CD4-positive, alpha-beta memory T cell (primary cell): ENCODE data around the gene CDK11A. TPM values are rescaled to one million over a fixed set of nuclear protein-coding genes. Genes with fewer than 3 reads are reported as not detected.
A peak's percentile ranks its signal among the peaks of the same experiment; 100 is the strongest.
"Not testable (repeated sequence)": the region's sequence is repeated elsewhere in the genome, so short reads cannot be mapped to it uniquely, and the experiment has no call there.

Experiments used
- CTCF ChIA-PET: fragments of 350-600 bp; sonication (Branson Sonifier 250); formaldehyde crosslinking; loops from one replicate; lab custom pipeline; 2021; ENCODE audit warnings: inconsistent platforms; ENCODE audit not compliant: partially characterized antibody; lab: Charles Lee
- POLR2A ChIA-PET: fragments of 350-600 bp; sonication (Branson Sonifier 250); formaldehyde crosslinking; loops from one replicate; lab custom pipeline; 2021; ENCODE audit not compliant: partially characterized antibody; lab: Charles Lee
- DNase-seq, 5 donors: peaks; one replicate each; pipeline versions ENCODE4 v3.0.0 to v3.0.0-alpha.2; 2020 to 2022; ENCODE audit warnings: mixed read lengths in 1 of 5
- H3K27ac ChIP-seq: one replicate; pipeline ENCODE4 v1.7.0; 2013; ENCODE audit warnings: low read depth, low read length
- H3K27me3 ChIP-seq: 2 replicates; pipeline ENCODE4 v1.7.0; 2013; ENCODE audit warnings: mild to moderate bottlenecking, low read length, moderate library complexity; ENCODE audit not compliant: insufficient read depth
- H3K36me3 ChIP-seq: 2 replicates; pipeline ENCODE4 v1.7.0; 2013; ENCODE audit warnings: mild to moderate bottlenecking, low read length, moderate library complexity; ENCODE audit not compliant: insufficient read depth
- H3K4me1 ChIP-seq: 2 replicates; pipeline ENCODE4 v1.7.0; 2013; ENCODE audit warnings: mild to moderate bottlenecking, low read length, moderate library complexity; ENCODE audit not compliant: insufficient read depth
- H3K4me3 ChIP-seq, 2 donors: one replicate each; pipeline ENCODE4 v1.7.0; 2013; ENCODE audit warnings: low read length in 2 of 2, mild to moderate bottlenecking in 1 of 2
- H3K9me3 ChIP-seq, 2 donors: one replicate each; pipeline ENCODE4 v1.7.0; 2013; ENCODE audit warnings: low read length in 2 of 2, control low read depth in 1 of 2; ENCODE audit not compliant: control insufficient read depth in 1 of 2
- H3K27ac Mint-ChIP-seq, 7 donors: one replicate each; pipeline ENCODE4 v1.8.0; 2020 to 2021; ENCODE audit warnings: mixed read lengths in 7 of 7, mild to moderate bottlenecking in 6 of 7, inconsistent platforms in 3 of 7, moderate library complexity in 3 of 7
- H3K27me3 Mint-ChIP-seq, 2 donors: one replicate each; pipeline ENCODE4 v1.8.0; 2020 to 2021; ENCODE audit warnings: mixed read lengths in 2 of 2
- H3K36me3 Mint-ChIP-seq, 2 donors: one replicate each; pipeline ENCODE4 v1.8.0; 2020 to 2021; ENCODE audit warnings: mixed read lengths in 2 of 2, inconsistent platforms in 1 of 2, mild to moderate bottlenecking in 1 of 2
- H3K4me1 Mint-ChIP-seq, 4 donors: one replicate each; pipeline ENCODE4 v1.8.0; 2020 to 2021; ENCODE audit warnings: mixed read lengths in 4 of 4, mild to moderate bottlenecking in 1 of 4
- H3K4me3 Mint-ChIP-seq, 8 donors: one replicate each; pipeline ENCODE4 v1.8.0; 2020 to 2021; ENCODE audit warnings: mixed read lengths in 8 of 8, mild to moderate bottlenecking in 7 of 8, moderate library complexity in 6 of 8, inconsistent platforms in 3 of 8
- H3K9me3 Mint-ChIP-seq, 8 donors: one replicate each; pipeline ENCODE4 v1.8.0; 2020 to 2021; ENCODE audit warnings: mixed read lengths in 8 of 8, mild to moderate bottlenecking in 5 of 8, inconsistent platforms in 3 of 8, moderate library complexity in 1 of 8
- intact Hi-C: fragments of 100-400 bp; cut with micrococcal nuclease; formaldehyde crosslinking; loops from one replicate; pipeline ENCODE4 v1.15.1; 2023
- polyA plus RNA-seq, 2 donors: library from polyadenylated mRNA; unstranded; fragments of 300-500 nt; fragmentation: Illumina TruSeq; gene quantifications; one replicate each; pipeline ENCODE4 v1.2.3, GENCODE V29; 2021
- total RNA-seq, 2 experiments: library from RNA; stranded (reverse); gene quantifications; one replicate each; pipeline ENCODE4 v1.2.3, GENCODE V29; 2021

CDK11A gene
- total and polyA plus RNA-seq, 4 experiments from 2014 or later = 7.2 to 162 (median 86.1) TPM

DNA sequence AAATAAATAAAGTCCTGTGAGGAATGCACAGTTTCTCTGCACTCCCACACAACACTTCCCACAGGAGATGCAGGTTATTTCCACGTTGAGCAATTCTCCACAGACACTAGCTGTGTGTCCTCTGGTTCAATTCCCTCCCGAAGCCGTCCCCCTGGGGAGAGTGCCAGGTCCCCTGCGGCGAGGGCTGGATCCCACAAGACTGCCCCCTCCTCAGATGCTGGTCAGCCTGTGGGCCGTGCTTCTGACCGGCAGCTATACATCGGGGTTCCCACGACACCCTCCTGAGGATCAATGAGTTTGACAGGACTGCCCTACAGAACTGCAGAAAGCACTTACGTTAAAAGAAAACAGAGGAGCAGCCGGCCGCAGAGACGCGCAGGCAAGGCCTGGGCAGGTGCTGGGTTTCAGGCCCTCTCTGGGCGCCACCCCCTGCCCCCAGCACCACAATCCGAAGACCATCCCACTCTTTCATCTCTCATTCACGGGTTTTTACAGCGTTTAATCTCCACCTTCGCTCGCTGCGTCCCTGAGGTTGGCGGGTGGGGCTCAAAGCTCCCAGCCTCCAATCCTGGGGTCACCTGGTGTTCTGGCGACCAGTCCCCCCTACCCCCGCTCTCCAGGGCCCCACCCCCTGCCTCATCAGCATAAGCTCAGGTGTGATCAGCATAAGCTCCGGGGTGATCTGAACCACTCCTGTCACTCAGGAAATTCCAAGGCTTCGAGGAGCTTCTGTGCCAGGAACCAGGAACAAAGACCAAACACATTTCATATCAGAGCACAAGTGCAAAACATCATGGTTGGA lies 40.9 kb downstream of the CDK11A start:
- intact Hi-C loops = no loop called here
- H3K27ac Mint-ChIP-seq = peak overlapping the region in 3 of 7 donors; percentile 18 to 37 (median 36)
- H3K9me3 Mint-ChIP-seq = no peaks in the 10 kb centered on the region
- no peak for DNase-seq
- POLR2A ChIA-PET = no interaction called here
- no peaks in the 10 kb centered on the region for H3K27me3 ChIP-seq
- no peaks in the 10 kb centered on the region for H3K36me3 ChIP-seq
- no peaks in the 10 kb centered on the region for H3K27me3 Mint-ChIP-seq
- H3K4me1 Mint-ChIP-seq = peaks cover 18 to 45% (median 23%) of the 10 kb centered on the region in 4 donors
- no peak overlapping the region for H3K4me3 ChIP-seq
- CTCF ChIA-PET = interaction anchor here (1.5 kb wide), 1 partner anchor 10 kb away, joined by 3 read pairs; no protein-coding TSS in a partner anchor
- H3K27ac ChIP-seq = no peak overlapping the region
- H3K4me3 Mint-ChIP-seq = no peak overlapping the region
- peaks cover 15% of the 10 kb centered on the region for H3K4me1 ChIP-seq
- peaks cover 10 to 17% of the 10 kb centered on the region in 2 donors for H3K36me3 Mint-ChIP-seq
- no peaks in the 10 kb centered on the region for H3K9me3 ChIP-seq

DNA sequence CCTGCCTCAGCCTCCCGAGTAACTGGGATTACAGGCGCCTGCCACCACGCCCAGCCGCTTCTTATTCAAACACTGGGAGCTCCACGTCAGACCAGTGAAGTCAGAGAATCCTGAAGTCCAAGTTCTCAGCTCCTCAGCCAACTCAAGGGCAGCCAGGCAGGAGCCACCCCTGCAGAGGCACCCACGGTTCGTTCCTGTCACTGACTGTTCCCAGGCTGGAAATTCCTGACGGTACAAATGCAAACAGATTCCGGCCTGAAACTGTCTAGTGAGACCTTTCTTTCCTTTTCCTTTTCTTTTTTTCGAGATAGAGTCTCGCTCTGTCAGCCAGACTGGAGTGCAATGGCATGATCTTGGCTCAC lies 43.3 kb downstream of the CDK11A start:
- intact Hi-C loops = no loop called here
- Histone ChIP-seq H3K4me1 (peaks cover 22% of the 10 kb centered on the region), H3K36me3 (no peaks in the 10 kb centered on the region), H3K4me3 (no peak overlapping the region), H3K27me3 (no peaks in the 10 kb centered on the region), H3K9me3 (no peaks in the 10 kb centered on the region), H3K27ac (no peak overlapping the region)
- peaks cover 22 to 50% (median 28%) of the 10 kb centered on the region in 4 donors for H3K4me1 Mint-ChIP-seq
- H3K36me3 Mint-ChIP-seq = peaks cover 5 to 21% of the 10 kb centered on the region in 2 donors
- DNase-seq = no peak
- no peaks in the 10 kb centered on the region for H3K27me3 Mint-ChIP-seq
- ChIA-PET CTCF (interaction anchor here (1.3 kb wide), 1 partner anchor 15 kb away, joined by 5 read pairs; no protein-coding TSS in a partner anchor), POLR2A (no interaction called here)
- peaks cover 0 to 2% (median 0%) of the 10 kb centered on the region in 8 donors for H3K9me3 Mint-ChIP-seq
- H3K4me3 Mint-ChIP-seq = peak overlapping the region in 1 of 8 donors; percentile 15
- peak overlapping the region in 1 of 7 donors; percentile 32 for H3K27ac Mint-ChIP-seq

DNA sequence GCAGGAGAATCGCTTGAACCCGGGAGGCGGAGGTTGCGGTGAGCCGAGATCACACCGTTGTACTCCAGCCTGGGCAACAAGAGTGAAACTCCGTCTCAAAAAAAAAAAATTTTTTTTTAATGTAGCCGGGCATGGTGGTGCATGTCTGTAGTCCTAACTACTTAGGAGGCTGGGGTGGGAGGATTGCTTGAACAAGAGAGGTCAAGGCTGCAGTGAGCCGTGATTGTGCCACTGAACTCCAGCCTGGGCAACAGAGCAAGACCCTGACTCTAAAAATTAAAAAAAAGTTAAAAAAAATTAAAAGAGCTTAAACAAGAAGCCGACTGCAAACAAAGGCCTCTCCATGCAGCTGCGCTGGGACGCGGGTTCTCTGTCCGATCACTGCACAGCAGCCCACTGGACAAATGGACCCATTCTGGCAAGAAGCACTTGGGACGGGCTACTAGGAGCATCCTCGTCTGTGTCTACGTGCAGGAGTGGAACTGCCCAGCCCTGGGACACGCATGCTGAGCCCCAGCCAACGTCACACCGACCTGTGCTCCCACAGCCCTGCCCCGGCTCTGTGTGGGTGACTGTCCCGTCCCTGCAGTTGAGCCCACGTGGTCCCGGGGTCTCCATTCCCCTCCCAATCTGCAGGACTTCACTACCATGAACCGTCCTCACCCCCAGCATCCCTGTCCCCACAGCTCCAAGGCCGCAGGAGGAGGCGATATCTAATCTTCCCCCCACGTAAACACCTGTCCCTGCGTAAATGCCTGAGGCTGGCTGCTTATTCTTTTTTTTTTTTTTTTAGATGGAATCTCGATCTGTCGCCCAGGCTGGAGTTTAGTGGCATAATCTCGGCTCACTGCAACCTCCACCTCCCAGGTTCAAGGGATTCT lies 43.9 kb downstream of the CDK11A start:
- CTCF ChIA-PET = interaction anchor here (1.3 kb wide), 1 partner anchor 14 kb away, joined by 5 read pairs; no protein-coding TSS in a partner anchor
- intact Hi-C loops = no loop called here
- Mint-ChIP-seq H3K27me3 (no peaks in the 10 kb centered on the region), H3K4me1 (peaks cover 20 to 45% (median 25%) of the 10 kb centered on the region in 4 donors), H3K4me3 (peak overlapping the region in 1 of 8 donors; percentile 15), H3K27ac (peak overlapping the region in 1 of 7 donors; percentile 98), H3K9me3 (peaks cover 0 to 2% (median 0%) of the 10 kb centered on the region in 8 donors), H3K36me3 (peaks cover 5 to 18% of the 10 kb centered on the region in 2 donors)
- Histone ChIP-seq H3K27me3 (no peaks in the 10 kb centered on the region), H3K27ac (no peak overlapping the region), H3K4me3 (no peak overlapping the region), H3K4me1 (peaks cover 22% of the 10 kb centered on the region), H3K9me3 (no peaks in the 10 kb centered on the region), H3K36me3 (no peaks in the 10 kb centered on the region)
- POLR2A ChIA-PET = no interaction called here
- DNase-seq = no peak

DNA sequence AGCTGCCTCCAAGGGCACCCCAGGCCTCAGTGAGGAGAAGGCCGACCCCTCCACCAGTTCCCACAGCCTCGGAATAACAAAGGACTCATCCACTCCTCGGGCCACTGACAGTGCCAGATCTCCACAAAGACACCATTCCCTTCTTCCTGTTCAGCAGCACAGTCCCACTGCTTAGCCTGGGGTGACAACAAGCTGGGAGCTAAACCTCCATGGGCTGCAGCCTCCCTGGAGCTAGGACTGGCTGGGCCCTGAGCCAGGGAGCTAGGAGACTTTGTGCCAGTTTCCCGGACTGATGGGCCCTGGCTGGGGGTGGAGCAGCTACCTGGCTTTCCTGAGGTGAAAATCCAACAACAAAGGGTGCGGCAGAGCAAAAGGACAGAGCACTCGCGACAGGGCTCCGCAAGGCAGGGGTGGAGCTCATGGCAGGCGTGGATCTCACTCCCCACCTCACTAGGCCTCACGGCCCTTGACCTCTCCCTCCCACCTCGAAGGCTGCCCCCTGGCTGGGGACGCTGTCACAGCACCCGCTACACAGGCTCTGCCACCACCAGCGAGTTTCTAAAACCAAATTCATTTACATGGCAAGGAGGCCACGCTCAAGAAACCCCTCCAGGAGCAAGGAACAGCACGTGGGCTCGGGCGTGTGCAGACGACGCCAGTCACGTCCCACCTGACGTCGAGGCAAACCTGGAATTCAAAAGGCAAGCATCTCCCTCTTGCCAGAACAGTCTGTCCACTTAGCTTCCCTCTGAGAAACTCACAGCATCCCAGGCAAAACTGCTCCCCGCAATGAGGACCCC lies 45.4 kb downstream of the CDK11A start:
- no peaks in the 10 kb centered on the region for H3K9me3 ChIP-seq
- H3K36me3 Mint-ChIP-seq = peaks cover 2 to 22% of the 10 kb centered on the region in 2 donors
- peaks cover 0 to 2% (median 0%) of the 10 kb centered on the region in 8 donors for H3K9me3 Mint-ChIP-seq
- peak overlapping the region; percentile 73 to 98 (median 96) for H3K27ac Mint-ChIP-seq
- intact Hi-C loops = no loop called here
- POLR2A ChIA-PET = interaction anchor here (0.5 to 2.4 kb wide), 7 partner anchors 9 to 80 kb away, joined by 3 to 11 read pairs (median 5); partner anchors contain the start of genes MIB2 and MMP23B
- H3K27me3 Mint-ChIP-seq = no peaks in the 10 kb centered on the region
- H3K27me3 ChIP-seq = no peaks in the 10 kb centered on the region
- peaks cover 20 to 39% (median 25%) of the 10 kb centered on the region in 4 donors for H3K4me1 Mint-ChIP-seq
- CTCF ChIA-PET = interaction anchor here (1.1 kb wide), 1 partner anchor 14 kb away, joined by 3 read pairs; no protein-coding TSS in a partner anchor
- H3K27ac ChIP-seq = peak overlapping the region; percentile 61
- H3K4me3 ChIP-seq = peak overlapping the region in 1 of 2 donors; percentile 63
- DNase-seq = peak in 4 of 5 donors; percentile 25 to 54 (median 48)
- H3K36me3 ChIP-seq = no peaks in the 10 kb centered on the region
- H3K4me1 ChIP-seq = peaks cover 22% of the 10 kb centered on the region
- H3K4me3 Mint-ChIP-seq = peak overlapping the region in 7 of 8 donors; percentile 86 to 96 (median 91)

DNA sequence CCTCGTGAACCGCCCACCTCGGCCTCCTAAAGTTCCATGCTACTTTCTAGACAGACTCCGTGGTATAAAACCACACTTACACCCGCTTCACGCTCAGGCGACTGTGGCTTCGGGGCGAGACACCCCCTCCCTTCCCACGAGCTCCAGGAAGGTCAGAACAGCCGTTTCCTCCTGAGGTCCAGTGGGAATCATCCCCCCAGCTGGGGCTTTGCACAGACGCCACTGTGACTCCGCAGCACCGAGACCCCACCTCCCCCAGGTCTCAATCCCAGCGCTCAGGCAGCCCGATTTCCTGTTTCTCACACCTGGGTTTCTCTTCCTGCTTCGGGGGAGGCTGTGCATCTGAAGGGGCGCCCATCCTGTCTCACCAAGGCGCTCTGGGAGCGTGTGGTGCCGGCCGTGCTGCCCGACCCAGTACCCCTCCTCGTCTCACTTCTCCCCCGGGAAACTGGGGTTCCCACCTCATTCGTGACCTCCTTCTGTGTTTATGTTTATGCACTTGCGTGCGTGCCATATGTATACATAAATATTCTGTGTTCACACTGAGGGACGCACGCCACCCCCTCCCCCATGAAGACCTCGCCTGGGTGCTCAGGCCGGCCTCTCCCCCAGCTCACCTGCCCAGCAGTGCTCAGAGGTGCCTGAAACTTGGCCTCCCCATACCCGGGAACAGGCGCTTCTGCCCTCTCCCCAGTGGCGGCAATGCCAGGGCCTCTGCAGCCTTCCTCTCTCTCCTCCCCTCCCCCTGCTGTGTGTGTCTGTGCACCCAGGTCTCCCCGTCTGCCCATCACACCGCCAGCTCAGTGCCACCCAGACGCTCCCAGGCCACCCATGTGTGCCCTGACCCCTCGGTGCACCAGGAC lies 46.2 kb downstream of the CDK11A start:
- Histone ChIP-seq H3K36me3 (no peaks in the 10 kb centered on the region), H3K4me1 (peaks cover 22% of the 10 kb centered on the region), H3K9me3 (no peaks in the 10 kb centered on the region), H3K27ac (peak overlapping the region; percentile 61), H3K27me3 (no peaks in the 10 kb centered on the region), H3K4me3 (peak overlapping the region in 1 of 2 donors; percentile 63)
- ChIA-PET CTCF (no interaction called here), POLR2A (interaction anchor here (0.5 to 2.4 kb wide), 9 partner anchors 8 to 79 kb away, joined by 3 to 11 read pairs (median 5); partner anchors contain the start of genes MIB2 and MMP23B)
- intact Hi-C loops = no loop called here
- peaks cover 0 to 2% (median 0%) of the 10 kb centered on the region in 8 donors for H3K9me3 Mint-ChIP-seq
- H3K27me3 Mint-ChIP-seq = no peaks in the 10 kb centered on the region
- H3K4me3 Mint-ChIP-seq = peak overlapping the region; percentile 86 to 96 (median 92)
- peak; percentile 43 to 62 (median 50) for DNase-seq
- peaks cover 18 to 30% (median 24%) of the 10 kb centered on the region in 4 donors for H3K4me1 Mint-ChIP-seq
- peak overlapping the region; percentile 90 to 98 (median 96) for H3K27ac Mint-ChIP-seq
- peaks cover 0 to 19% of the 10 kb centered on the region in 2 donors for H3K36me3 Mint-ChIP-seq

DNA sequence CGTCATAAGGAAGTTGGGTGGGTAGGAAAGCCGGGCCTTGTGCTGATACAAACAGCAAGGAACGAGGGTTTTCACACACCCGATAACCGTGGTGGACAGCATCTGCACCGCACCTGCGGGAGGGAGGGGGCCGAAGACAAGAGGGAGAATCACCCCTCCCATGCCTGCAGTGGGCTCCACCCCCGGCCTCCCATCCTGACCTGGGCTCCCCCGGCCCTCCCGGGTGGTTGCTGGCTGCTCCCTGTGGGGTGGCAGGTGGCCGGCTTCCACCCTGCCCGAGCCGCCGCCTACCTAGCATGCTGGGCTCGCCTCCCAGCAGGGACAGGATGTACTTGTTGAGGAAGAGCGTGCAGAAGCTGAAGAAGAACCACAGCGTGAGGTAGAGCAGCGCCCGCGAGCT lies 48.1 kb downstream of the CDK11A start:
- H3K4me1 Mint-ChIP-seq = peaks cover 16 to 25% (median 21%) of the 10 kb centered on the region in 4 donors
- DNase-seq, H3K9me3 ChIP-seq, intact Hi-C loops, H3K4me3 ChIP-seq, POLR2A ChIA-PET, H3K27ac ChIP-seq, H3K27me3 Mint-ChIP-seq, H3K27ac Mint-ChIP-seq, H3K27me3 ChIP-seq, H3K4me3 Mint-ChIP-seq, CTCF ChIA-PET, H3K36me3 ChIP-seq, H3K9me3 Mint-ChIP-seq: not testable (repeated sequence)
- H3K4me1 ChIP-seq = peaks cover 22% of the 10 kb centered on the region
- peaks cover 5 to 19% of the 10 kb centered on the region in 2 donors for H3K36me3 Mint-ChIP-seq
